ENCODE data around the gene DNPH1. TPM values are rescaled to one million over a fixed set of nuclear protein-coding genes. Genes with fewer than 3 reads are reported as not detected.
A peak's percentile ranks its signal among the peaks of the same experiment; 100 is the strongest.

The DNPH1 gene
- total RNA-seq, 2 experiments from 2014 or later = 39.6 to 42.5 TPM

- peak; percentile 34 for DNase-seq
- Mint-ChIP-seq H3K36me3 (ENCODE audit: low read depth) (no peaks in the 10 kb centered on the region), H3K27me3 (peaks cover 45% of the 10 kb centered on the region), H3K4me1 (peaks cover 15% of the 10 kb centered on the region), H3K9me3 (no peaks in the 10 kb centered on the region), H3K27ac (no peak overlapping the region), H3K4me3 (peak overlapping the region; percentile 30)
- CTCF ChIA-PET = interaction anchor here (2.8 kb wide), 1 partner anchor 129 kb away, joined by 12 read pairs; no protein-coding TSS in a partner anchor
- POLR2A ChIA-PET = no interaction called here
Measured at GRCh38 chr6:43269273-43270007, 40.2 kb upstream of the DNPH1 start.

GRCh38 chr6:43268782-43269272, 39.5 kb upstream of the DNPH1 start:
- Mint-ChIP-seq H3K27ac (no peak overlapping the region), H3K4me3 (peak overlapping the region; percentile 30)
- POLR2A ChIA-PET = no interaction called here

GRCh38 chr6:43268355-43268700, 39.0 kb upstream of the DNPH1 start:
- Mint-ChIP-seq H3K4me3 (no peak overlapping the region), H3K9me3 (no peaks in the 10 kb centered on the region), H3K27ac (no peak overlapping the region), H3K36me3 (ENCODE audit: low read depth) (no peaks in the 10 kb centered on the region), H3K27me3 (peaks cover 39% of the 10 kb centered on the region), H3K4me1 (peaks cover 8% of the 10 kb centered on the region)
- no peak for DNase-seq
- POLR2A ChIA-PET = no interaction called here
- CTCF ChIA-PET = interaction anchor here (0.8 to 2.8 kb wide), 2 partner anchors 130 to 147 kb away, joined by 3 to 12 read pairs; no protein-coding TSS in a partner anchor

More at GRCh38 chr6:43268782-43269272, 39.5 kb upstream of the DNPH1 start:
- Mint-ChIP-seq H3K4me1 (peaks cover 10% of the 10 kb centered on the region), H3K36me3 (ENCODE audit: low read depth) (no peaks in the 10 kb centered on the region), H3K9me3 (no peaks in the 10 kb centered on the region), H3K27me3 (peaks cover 39% of the 10 kb centered on the region)
- CTCF ChIA-PET = interaction anchor here (0.8 to 2.8 kb wide), 2 partner anchors 129 to 147 kb away, joined by 3 to 12 read pairs; no protein-coding TSS in a partner anchor
- DNase-seq = no peak

- peaks cover 8% of the 10 kb centered on the region for H3K4me1 Mint-ChIP-seq
Measured at GRCh38 chr6:43267619-43268354, 38.5 kb upstream of the DNPH1 start.

GRCh38 chr6:43265564-43265963, 36.3 kb upstream of the DNPH1 start:
- Mint-ChIP-seq H3K36me3 (ENCODE audit: low read depth) (no peaks in the 10 kb centered on the region), H3K4me3 (no peak overlapping the region), H3K9me3 (no peaks in the 10 kb centered on the region), H3K27me3 (peaks cover 24% of the 10 kb centered on the region), H3K27ac (no peak overlapping the region), H3K4me1 (peaks cover 8% of the 10 kb centered on the region)
- POLR2A ChIA-PET = no interaction called here
- CTCF ChIA-PET = interaction anchor here (1.4 kb wide), 1 partner anchor 104 kb away, joined by 4 read pairs; the partner anchor contains the start of gene ZNF318
- DNase-seq = no peak

More at GRCh38 chr6:43267619-43268354, 38.5 kb upstream of the DNPH1 start:
- CTCF ChIA-PET = interaction anchor here (2.8 kb wide), 1 partner anchor 130 kb away, joined by 12 read pairs; no protein-coding TSS in a partner anchor
- H3K36me3 Mint-ChIP-seq (ENCODE audit: low read depth) = no peaks in the 10 kb centered on the region
- peaks cover 33% of the 10 kb centered on the region for H3K27me3 Mint-ChIP-seq
- H3K27ac Mint-ChIP-seq = no peak overlapping the region
- POLR2A ChIA-PET = no interaction called here
- no peaks in the 10 kb centered on the region for H3K9me3 Mint-ChIP-seq
- no peak overlapping the region for H3K4me3 Mint-ChIP-seq
- no peak for DNase-seq

GRCh38 chr6:43264599-43265145, 35.4 kb upstream of the DNPH1 start:
- peaks cover 19% of the 10 kb centered on the region for H3K27me3 Mint-ChIP-seq
- H3K4me1 Mint-ChIP-seq = peaks cover 6% of the 10 kb centered on the region
- DNase-seq = no peak
- CTCF ChIA-PET = interaction anchor here (1.4 to 3.0 kb wide), 3 partner anchors 105 to 241 kb away, joined by 4 to 21 read pairs (median 4); partner anchors contain the start of gene ZNF318
- no peaks in the 10 kb centered on the region for H3K9me3 Mint-ChIP-seq
- H3K27ac Mint-ChIP-seq = no peak overlapping the region
- H3K36me3 Mint-ChIP-seq (ENCODE audit: low read depth) = no peaks in the 10 kb centered on the region
- POLR2A ChIA-PET = interaction anchor here (1.5 kb wide), 1 partner anchor 242 kb away, joined by 5 read pairs; no protein-coding TSS in a partner anchor
- no peak overlapping the region for H3K4me3 Mint-ChIP-seq

GRCh38 chr6:43263314-43264178, 34.3 kb upstream of the DNPH1 start:
- peak; percentile 82 for DNase-seq
- no peaks in the 10 kb centered on the region for H3K9me3 Mint-ChIP-seq
- POLR2A ChIA-PET = interaction anchor here (1.5 kb wide), 1 partner anchor 243 kb away, joined by 5 read pairs; no protein-coding TSS in a partner anchor
- H3K36me3 Mint-ChIP-seq (ENCODE audit: low read depth) = no peaks in the 10 kb centered on the region
- CTCF ChIA-PET = interaction anchor here (0.7 to 3.0 kb wide), 8 partner anchors 34 to 242 kb away, joined by 3 to 21 read pairs (median 4); partner anchors contain the start of gene DNPH1
- no peaks in the 10 kb centered on the region for H3K4me1 Mint-ChIP-seq
- H3K4me3 Mint-ChIP-seq = no peak overlapping the region
- H3K27me3 Mint-ChIP-seq = peaks cover 12% of the 10 kb centered on the region
- no peak overlapping the region for H3K27ac Mint-ChIP-seq

GRCh38 chr6:43262780-43263313, 33.6 kb upstream of the DNPH1 start:
- Mint-ChIP-seq H3K4me3 (no peak overlapping the region), H3K4me1 (no peaks in the 10 kb centered on the region), H3K9me3 (no peaks in the 10 kb centered on the region), H3K27me3 (peaks cover 6% of the 10 kb centered on the region), H3K27ac (no peak overlapping the region), H3K36me3 (ENCODE audit: low read depth) (no peaks in the 10 kb centered on the region)
- ChIA-PET CTCF (interaction anchor here (1.0 to 3.0 kb wide), 4 partner anchors 33 to 243 kb away, joined by 4 to 21 read pairs (median 12); partner anchors contain the start of gene DNPH1), POLR2A (no interaction called here)
- no peak for DNase-seq

- H3K27ac Mint-ChIP-seq = no peak overlapping the region
- H3K27me3 Mint-ChIP-seq = peaks cover 3% of the 10 kb centered on the region
- no peaks in the 10 kb centered on the region for H3K36me3 Mint-ChIP-seq (ENCODE audit: low read depth)
- CTCF ChIA-PET = interaction anchor here (1.2 to 3.0 kb wide), 4 partner anchors 33 to 244 kb away, joined by 4 to 21 read pairs (median 12); partner anchors contain the start of gene DNPH1
- H3K4me3 Mint-ChIP-seq = no peak overlapping the region
- DNase-seq = no peak
- H3K9me3 Mint-ChIP-seq = no peaks in the 10 kb centered on the region
- peaks cover 6% of the 10 kb centered on the region for H3K4me1 Mint-ChIP-seq
- POLR2A ChIA-PET = no interaction called here
Measured at GRCh38 chr6:43262000-43262779, 32.9 kb upstream of the DNPH1 start.

- POLR2A ChIA-PET = no interaction called here
- no peak for DNase-seq
- Mint-ChIP-seq H3K9me3 (no peaks in the 10 kb centered on the region), H3K4me3 (no peak overlapping the region), H3K27ac (no peak overlapping the region), H3K4me1 (peaks cover 7% of the 10 kb centered on the region), H3K27me3 (peaks cover 3% of the 10 kb centered on the region), H3K36me3 (ENCODE audit: low read depth) (no peaks in the 10 kb centered on the region)
- CTCF ChIA-PET = interaction anchor here (0.7 to 1.2 kb wide), 3 partner anchors 75 to 137 kb away, joined by 3 to 4 read pairs (median 4); no protein-coding TSS in a partner anchor
Measured at GRCh38 chr6:43261198-43261597, 31.9 kb upstream of the DNPH1 start.

- Mint-ChIP-seq H3K27ac (no peak overlapping the region), H3K4me3 (no peak overlapping the region)
- CTCF ChIA-PET = interaction anchor here (1.0 kb wide), 1 partner anchor 83 kb away, joined by 3 read pairs; no protein-coding TSS in a partner anchor
Measured at GRCh38 chr6:43260791-43261190, 31.5 kb upstream of the DNPH1 start.

More at GRCh38 chr6:43260791-43261190, 31.5 kb upstream of the DNPH1 start:
- no peak for DNase-seq
- POLR2A ChIA-PET = no interaction called here
- peaks cover 3% of the 10 kb centered on the region for H3K27me3 Mint-ChIP-seq
- H3K36me3 Mint-ChIP-seq (ENCODE audit: low read depth) = no peaks in the 10 kb centered on the region
- H3K9me3 Mint-ChIP-seq = no peaks in the 10 kb centered on the region
- H3K4me1 Mint-ChIP-seq = peaks cover 7% of the 10 kb centered on the region
